ENCODE measurements around the gene PABPC1L. TPM values are rescaled to one million over a fixed set of nuclear protein-coding genes. Genes with fewer than 3 reads are reported as not detected.

The PABPC1L gene
- total RNA-seq, 2 donors from 2014 or later, result 41.8 to 105 TPM

DNA sequence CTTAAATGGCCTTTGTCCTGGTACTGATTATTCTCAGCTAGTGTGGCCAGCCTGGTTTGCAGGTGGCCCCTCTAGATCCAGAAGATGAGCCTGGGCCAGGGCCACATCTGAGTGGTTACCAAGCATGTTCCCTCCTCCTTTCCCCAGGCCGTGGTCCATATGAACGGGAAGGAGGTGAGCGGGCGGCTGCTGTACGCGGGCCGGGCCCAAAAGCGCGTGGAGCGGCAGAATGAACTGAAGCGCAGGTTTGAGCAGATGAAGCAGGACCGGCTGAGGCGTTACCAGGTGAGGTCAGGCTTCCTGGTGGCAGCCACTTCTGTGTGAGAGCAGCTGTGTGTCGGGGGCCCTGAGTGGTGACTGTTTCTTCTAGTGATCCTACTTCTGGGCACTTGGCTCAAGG, 11.6 kb downstream of the PABPC1L start:
- Histone ChIP-seq H3K36me3 (replicated peaks in 1 of 2; ENCODE audit: insufficient read depth in 1 of 2, low read depth in 2 of 2) (peaks cover 5 to 6% of the 10 kb centered on the region in 2 donors), H3K9me3 (no peaks in the 10 kb centered on the region), H3K4me3 (no peak overlapping the region), H3K4me1 (no peaks in the 10 kb centered on the region), H3K27ac (no peak overlapping the region), H3K27me3 (no peaks in the 10 kb centered on the region)
- intact Hi-C loops (cut with DNase I), result no loop called here
- 95 to 96% methylated on average over 14 of the region's 14 CpGs for WGBS, 2 donors
- TF ChIP-seq, protein P1, sequence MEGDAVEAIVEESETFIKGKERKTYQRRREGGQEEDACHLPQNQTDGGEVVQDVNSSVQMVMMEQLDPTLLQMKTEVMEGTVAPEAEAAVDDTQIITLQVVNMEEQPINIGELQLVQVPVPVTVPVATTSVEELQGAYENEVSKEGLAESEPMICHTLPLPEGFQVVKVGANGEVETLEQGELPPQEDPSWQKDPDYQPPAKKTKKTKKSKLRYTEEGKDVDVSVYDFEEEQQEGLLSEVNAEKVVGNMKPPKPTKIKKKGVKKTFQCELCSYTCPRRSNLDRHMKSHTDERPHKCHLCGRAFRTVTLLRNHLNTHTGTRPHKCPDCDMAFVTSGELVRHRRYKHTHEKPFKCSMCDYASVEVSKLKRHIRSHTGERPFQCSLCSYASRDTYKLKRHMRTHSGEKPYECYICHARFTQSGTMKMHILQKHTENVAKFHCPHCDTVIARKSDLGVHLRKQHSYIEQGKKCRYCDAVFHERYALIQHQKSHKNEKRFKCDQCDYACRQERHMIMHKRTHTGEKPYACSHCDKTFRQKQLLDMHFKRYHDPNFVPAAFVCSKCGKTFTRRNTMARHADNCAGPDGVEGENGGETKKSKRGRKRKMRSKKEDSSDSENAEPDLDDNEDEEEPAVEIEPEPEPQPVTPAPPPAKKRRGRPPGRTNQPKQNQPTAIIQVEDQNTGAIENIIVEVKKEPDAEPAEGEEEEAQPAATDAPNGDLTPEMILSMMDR (IDR thresholded peaks at IDR 0.05), result no peak
- TF ChIP-seq POLR2A (IDR thresholded peaks at IDR 0.05), result no peak
- DNase-seq (no peak), ATAC-seq (no peak)

DNA sequence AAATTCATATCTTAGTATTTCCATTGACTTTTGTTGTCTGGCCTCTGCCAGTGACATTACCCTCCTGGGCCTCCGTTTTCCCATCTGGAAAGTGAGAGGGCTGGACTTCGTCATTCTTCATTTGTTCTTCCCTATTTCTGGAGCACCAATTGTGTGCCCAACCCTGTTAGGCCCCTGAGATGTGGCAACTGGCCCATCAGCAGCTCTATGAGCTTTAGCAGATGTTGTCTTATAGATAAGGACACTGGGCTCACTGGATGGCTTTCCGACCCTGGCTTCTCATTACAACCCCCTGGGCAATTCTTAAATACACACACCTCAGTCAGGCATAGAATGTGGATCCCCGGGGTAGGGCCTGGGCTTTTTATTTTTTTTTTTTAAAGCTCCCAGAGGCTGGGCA, 14.7 kb downstream of the PABPC1L start:
- no peak overlapping the region for H3K27ac ChIP-seq
- intact Hi-C loops (cut with DNase I), result no loop called here
- no peak for TF ChIP-seq POLR2A (IDR thresholded peaks at IDR 0.05)
- TF ChIP-seq, protein P1 (IDR thresholded peaks at IDR 0.05), result no peak
- no peak overlapping the region for H3K4me3 ChIP-seq
- H3K9me3 ChIP-seq, result no peaks in the 10 kb centered on the region
- H3K27me3 ChIP-seq, result no peaks in the 10 kb centered on the region
- no peaks in the 10 kb centered on the region for H3K4me1 ChIP-seq
- peaks cover 3 to 5% of the 10 kb centered on the region in 2 donors for H3K36me3 ChIP-seq (replicated peaks in 1 of 2; ENCODE audit: insufficient read depth in 1 of 2, low read depth in 2 of 2)
- DNase-seq (no peak), ATAC-seq (no peak)
- 79 to 87% methylated on average over 4 of the region's 4 CpGs for WGBS, 2 donors

DNA sequence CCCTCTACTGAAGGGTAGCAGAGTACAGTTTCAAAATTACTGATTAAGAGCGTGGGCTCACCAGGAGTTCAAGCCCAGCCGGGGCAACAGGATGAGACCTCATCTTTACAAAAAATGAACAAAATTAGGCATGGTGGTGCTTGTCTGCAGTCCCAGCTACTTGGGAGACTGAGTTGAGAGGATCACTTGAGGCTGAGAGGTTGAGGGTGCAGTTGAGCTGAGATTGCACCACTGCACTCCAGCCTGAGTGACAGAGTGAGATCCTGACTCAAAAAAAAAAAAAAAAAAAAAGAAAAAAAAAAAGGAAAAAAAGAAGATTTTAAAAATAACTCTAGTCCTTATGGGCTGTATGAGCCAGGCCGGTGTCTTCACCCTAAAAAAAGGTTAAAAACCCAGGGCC, 18.7 kb downstream of the PABPC1L start:
- no peak overlapping the region for H3K4me3 ChIP-seq
- no peak overlapping the region for H3K27ac ChIP-seq
- WGBS, 2 donors, result 74% methylated on average over 3 of the region's 3 CpGs
- H3K4me1 ChIP-seq, result no peaks in the 10 kb centered on the region
- no peak for DNase-seq
- peaks cover 0 to 5% of the 10 kb centered on the region in 2 donors for H3K36me3 ChIP-seq (replicated peaks in 1 of 2; ENCODE audit: insufficient read depth in 1 of 2, low read depth in 2 of 2)
- no peaks in the 10 kb centered on the region for H3K27me3 ChIP-seq
- H3K9me3 ChIP-seq, result no peaks in the 10 kb centered on the region
- ATAC-seq, result no peak
- TF ChIP-seq POLR2A (IDR thresholded peaks at IDR 0.05), result no peak
- TF ChIP-seq, protein P1 (IDR thresholded peaks at IDR 0.05), result no peak
- intact Hi-C loops (cut with DNase I), result no loop called here

DNA sequence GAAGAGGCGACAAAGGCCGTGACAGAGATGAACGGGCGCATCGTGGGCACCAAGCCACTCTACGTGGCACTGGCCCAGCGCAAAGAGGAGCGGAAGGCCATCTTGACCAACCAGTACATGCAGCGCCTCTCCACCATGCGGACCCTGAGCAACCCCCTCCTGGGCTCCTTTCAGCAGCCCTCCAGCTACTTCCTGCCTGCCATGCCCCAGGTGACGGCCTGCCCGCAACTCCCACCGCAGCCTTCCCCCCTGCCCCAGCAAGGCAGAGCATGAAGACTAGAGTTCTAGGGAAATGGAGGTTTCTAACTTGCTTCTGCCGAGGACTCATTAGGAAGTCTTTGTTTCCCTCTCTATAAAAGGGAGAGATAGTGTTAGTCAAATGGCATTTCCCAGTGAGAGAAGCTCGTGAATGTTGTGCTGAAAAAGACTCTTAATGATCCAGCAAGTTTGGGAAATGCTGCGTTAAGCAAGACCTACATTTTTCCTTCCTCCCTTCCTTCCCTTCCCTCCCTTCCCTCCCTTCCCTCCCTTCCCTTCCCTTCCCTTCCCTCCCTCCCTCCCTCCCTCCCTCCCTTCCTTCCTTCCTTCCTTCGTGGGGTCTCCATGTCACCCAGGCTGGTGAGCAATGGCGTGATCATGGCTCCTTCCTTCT, 20.8 kb downstream of the PABPC1L start:
- ATAC-seq (no peak), DNase-seq (no peak)
- no peaks in the 10 kb centered on the region for H3K27me3 ChIP-seq
- no peaks in the 10 kb centered on the region for H3K36me3 ChIP-seq (replicated peaks in 1 of 2; ENCODE audit: insufficient read depth in 1 of 2, low read depth in 2 of 2)
- no peak overlapping the region for H3K4me3 ChIP-seq
- TF ChIP-seq, protein P1 (IDR thresholded peaks at IDR 0.05), result no peak
- TF ChIP-seq POLR2A (IDR thresholded peaks at IDR 0.05), result no peak
- intact Hi-C loops (cut with DNase I), result no loop called here
- no peaks in the 10 kb centered on the region for H3K9me3 ChIP-seq
- H3K4me1 ChIP-seq, result no peaks in the 10 kb centered on the region
- no peak overlapping the region for H3K27ac ChIP-seq
- WGBS, 2 donors, result 94% methylated on average over 16 to 18 of the region's 18 CpGs

DNA sequence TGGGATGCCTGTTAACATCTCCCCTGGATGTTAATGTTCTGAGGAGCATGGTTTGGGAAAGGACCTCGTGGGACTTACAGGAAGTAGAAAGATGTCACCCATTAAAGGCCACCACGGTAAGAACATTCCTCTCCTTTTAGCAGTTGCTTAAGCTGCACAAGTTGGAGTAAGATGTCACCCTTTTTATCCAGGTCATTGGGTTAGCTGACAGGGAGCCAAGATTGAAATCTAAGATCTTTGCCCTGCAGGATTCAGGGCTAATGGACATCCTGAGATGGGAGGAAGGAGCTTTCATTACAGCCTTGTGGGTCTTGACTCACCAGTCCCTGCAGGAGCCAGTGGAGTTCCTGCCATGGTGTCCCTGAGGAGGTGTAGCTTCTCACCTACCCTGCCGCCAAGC, 22.1 kb downstream of the PABPC1L start:
- WGBS, 2 donors, result 78 to 81% methylated on average over 2 to 3 of the region's 3 CpGs
- ATAC-seq (no peak), DNase-seq (no peak)
- no peaks in the 10 kb centered on the region for H3K9me3 ChIP-seq
- intact Hi-C loops (cut with DNase I), result no loop called here
- H3K4me1 ChIP-seq, result no peaks in the 10 kb centered on the region
- TF ChIP-seq POLR2A (IDR thresholded peaks at IDR 0.05), result no peak
- TF ChIP-seq, protein P1 (IDR thresholded peaks at IDR 0.05), result no peak
- H3K27me3 ChIP-seq, result no peaks in the 10 kb centered on the region
- H3K4me3 ChIP-seq, result no peak overlapping the region
- H3K36me3 ChIP-seq (replicated peaks in 1 of 2; ENCODE audit: insufficient read depth in 1 of 2, low read depth in 2 of 2), result no peaks in the 10 kb centered on the region
- H3K27ac ChIP-seq, result no peak overlapping the region

Data from body of pancreas (tissue), 4 donors.